GM23338 (cell line): Measurements from ENCODE around the gene PRM1. TPM values are rescaled to one million over a fixed set of nuclear protein-coding genes. Genes with fewer than 3 reads are reported as not detected.

ENCODE experiments used
- ATAC-seq: fragments of 200-7000 bp; cut with Tn5 transposase; 3 replicates; pipeline ENCODE4 v1.9.1; 2020
- DNase-seq: peaks from one replicate; pipeline ENCODE4 v3.0.0-alpha.2; 2015; ENCODE audit warnings: low spot score
- H2AFZ ChIP-seq: fragments of 200-600 bp; sonication (generic); 2 replicates; pipeline ENCODE4 v1.8.0; 2016; ENCODE audit warnings: antibody characterized with exemption, mild to moderate bottlenecking, moderate library complexity
- H3F3A ChIP-seq: fragments of 200-600 bp; sonication (generic); replicated peaks from 2 replicates; pipeline ENCODE4 v1.8.0; 2017; ENCODE audit warnings: antibody characterized with exemption, mixed run types, low read depth
- H3K27ac ChIP-seq: fragments of 200-600 bp; sonication (generic); 2 replicates; pipeline ENCODE4 v1.6.1; 2016; ENCODE audit warnings: low read depth
- H3K27me3 ChIP-seq: fragments of 200-600 bp; sonication (generic); 2 replicates; pipeline ENCODE4 v1.8.0; 2016; ENCODE audit warnings: mild to moderate bottlenecking, mixed run types, moderate library complexity; ENCODE audit not compliant: insufficient read depth
- H3K36me3 ChIP-seq: fragments of 200-600 bp; sonication (generic); 2 replicates; pipeline ENCODE4 v1.8.0; 2016; ENCODE audit warnings: mild to moderate bottlenecking; ENCODE audit not compliant: insufficient read depth
- H3K4me1 ChIP-seq: fragments of 200-600 bp; sonication (generic); 2 replicates; pipeline ENCODE4 v1.8.0; 2016; ENCODE audit warnings: mild to moderate bottlenecking, moderate library complexity; ENCODE audit not compliant: insufficient read depth
- H3K4me2 ChIP-seq: fragments of 200-600 bp; sonication (generic); 2 replicates; pipeline ENCODE4 v1.7.1; 2017; ENCODE audit warnings: mixed run types
- H3K4me3 ChIP-seq: fragments of 200-600 bp; sonication (generic); 2 replicates; pipeline ENCODE4 v1.6.1; 2016; ENCODE audit warnings: mixed run types
- H3K79me2 ChIP-seq: fragments of 200-600 bp; sonication (generic); replicated peaks from 2 replicates; pipeline ENCODE4 v1.8.0; 2017; ENCODE audit warnings: mild to moderate bottlenecking; ENCODE audit not compliant: insufficient read depth
- H3K9me2 ChIP-seq: fragments of 200-600 bp; sonication (generic); 2 replicates; pipeline ENCODE4 v1.8.0; 2017; ENCODE audit not compliant: insufficient read depth
- H4K20me1 ChIP-seq: fragments of 200-600 bp; sonication (generic); replicated peaks from 2 replicates; pipeline ENCODE4 v1.8.0; 2017; ENCODE audit warnings: mild to moderate bottlenecking; ENCODE audit not compliant: insufficient read depth
- H3K27ac Mint-ChIP-seq: 2 replicates; pipeline ENCODE4 v1.8.0; 2020; ENCODE audit warnings: inconsistent platforms, mild to moderate bottlenecking, moderate library complexity, mixed read lengths
- H3K27me3 Mint-ChIP-seq: 3 replicates; pipeline ENCODE4 v1.8.0; 2022; ENCODE audit warnings: low read depth, mild to moderate bottlenecking, moderate library complexity, mixed read lengths, inconsistent platforms; ENCODE audit not compliant: insufficient read depth, poor library complexity
- H3K36me3 Mint-ChIP-seq: 3 replicates; pipeline ENCODE4 v1.8.0; 2021; ENCODE audit warnings: low read depth, mild to moderate bottlenecking, inconsistent platforms, moderate library complexity, mixed read lengths
- H3K4me1 Mint-ChIP-seq: 3 replicates; pipeline ENCODE4 v1.8.0; 2020; ENCODE audit warnings: mild to moderate bottlenecking, inconsistent platforms, mixed read lengths
- H3K4me3 Mint-ChIP-seq: 3 replicates; pipeline ENCODE4 v1.8.0; 2021; ENCODE audit warnings: moderate library complexity, mild to moderate bottlenecking, inconsistent platforms, mixed read lengths
- H3K9me3 Mint-ChIP-seq: 3 replicates; pipeline ENCODE4 v1.8.0; 2020; ENCODE audit warnings: moderate library complexity, mild to moderate bottlenecking, inconsistent platforms, mixed read lengths
- CREB1 ChIP-seq: fragments of 250-450 bp; sonication (Bioruptor Pico); IDR thresholded peaks from 2 replicates; pipeline ENCODE4 v1.5.0; 2020; ENCODE audit warnings: low read depth, mild to moderate bottlenecking, moderate library complexity
- ETS1 ChIP-seq: IDR thresholded peaks from 2 replicates; pipeline ENCODE4 v1.6.1; 2016; ENCODE audit warnings: antibody characterized with exemption
- EZH2 ChIP-seq: fragments of 200-600 bp; sonication (generic); IDR thresholded peaks from one replicate; pipeline ENCODE4 v1.8.0; 2017; ENCODE audit warnings: antibody characterized with exemption, mild to moderate bottlenecking, low read depth; ENCODE audit not compliant: unreplicated experiment
- EZH2phosphoT487 ChIP-seq: fragments of 200-600 bp; sonication (generic); IDR thresholded peaks from one replicate; pipeline ENCODE4 v1.8.1; 2018; ENCODE audit warnings: antibody characterized with exemption; ENCODE audit not compliant: unreplicated experiment
- JUNB ChIP-seq: IDR thresholded peaks from one replicate; pipeline ENCODE4 v1.6.1; 2016; ENCODE audit warnings: antibody characterized with exemption; ENCODE audit not compliant: unreplicated experiment
- POLR2AphosphoS5 ChIP-seq: IDR thresholded peaks from 2 replicates; pipeline ENCODE4 v1.6.1; 2016; ENCODE audit warnings: antibody characterized with exemption, low read depth
- STAT1 ChIP-seq: IDR thresholded peaks from one replicate; pipeline ENCODE4 v1.6.1; 2016; ENCODE audit warnings: antibody characterized with exemption; ENCODE audit not compliant: unreplicated experiment
- ZNF462 ChIP-seq: fragments of 250-450 bp; sonication (Bioruptor Pico); IDR thresholded peaks from 2 replicates; pipeline ENCODE4 v1.5.0; 2020; ENCODE audit warnings: mild to moderate bottlenecking, moderate library complexity
- polyA plus RNA-seq: library from polyadenylated mRNA; unstranded; fragments of >200 nt; fragmentation: Nextera tagmentation; extraction: Ambion mirVana; gene quantifications from 2 replicates; pipeline ENCODE4 v1.2.1, GENCODE V29; 2016
- total RNA-seq: library from RNA; depleted of rRNA; stranded (reverse); fragments of >200 nt; shearing (Covaris generic); gene quantifications from 2 replicates; pipeline ENCODE4 v1.2.3, GENCODE V29; 2014
- TF ChIP-seq, protein P1 (sequence below), 2 experiments: fragments of 200-600 bp in 1 of 2; sonication (generic) in 1 of 2; conservative IDR thresholded peaks; 2 replicates each; pipeline versions ENCODE4 v1.5.1 to v1.6.1; 2016 to 2017; ENCODE audit warnings: antibody characterized with exemption in 2 of 2, low read depth in 2 of 2, mild to moderate bottlenecking in 2 of 2, moderate library complexity in 1 of 2

Gene PRM1
- total and polyA plus RNA-seq, 2 experiments from 2014 or later, result 1.2 TPM; not detected in 1

GRCh38 chr16:11292076-11292748 is 11.1 kb upstream of the PRM1 start:
- H3K27ac Mint-ChIP-seq, result no peak overlapping the region
- no peak overlapping the region for H3K4me3 ChIP-seq
- H3K4me2 ChIP-seq, result no peak overlapping the region
- H3K4me3 Mint-ChIP-seq, result no peak overlapping the region
- H3K4me1 ChIP-seq, result peaks cover 12% of the 10 kb centered on the region
- no peaks in the 10 kb centered on the region for H3K79me2 ChIP-seq
- no peaks in the 10 kb centered on the region for H3K36me3 ChIP-seq
- peaks cover 5% of the 10 kb centered on the region; the same call in 1 of the 2 replicates for H3F3A ChIP-seq
- no peak overlapping the region for H2AFZ ChIP-seq
- H3K36me3 Mint-ChIP-seq, result no peaks in the 10 kb centered on the region
- peaks cover 4% of the 10 kb centered on the region for H3K27me3 Mint-ChIP-seq
- no peaks in the 10 kb centered on the region for H4K20me1 ChIP-seq
- H3K27me3 ChIP-seq, result no peaks in the 10 kb centered on the region
- ATAC-seq (no peak), DNase-seq (no peak)
- H3K27ac ChIP-seq, result no peak overlapping the region
- H3K9me2 ChIP-seq, result no peaks in the 10 kb centered on the region
- TF ChIP-seq CREB1 (CRISPR knock-in tag) (no peak), EZH2 (no peak), STAT1 (no peak), ZNF462 (CRISPR knock-in tag) (no peak), ETS1 (no peak), JUNB (no peak), POLR2AphosphoS5 (no peak), EZH2phosphoT487 (no peak)
- TF ChIP-seq, protein P1, sequence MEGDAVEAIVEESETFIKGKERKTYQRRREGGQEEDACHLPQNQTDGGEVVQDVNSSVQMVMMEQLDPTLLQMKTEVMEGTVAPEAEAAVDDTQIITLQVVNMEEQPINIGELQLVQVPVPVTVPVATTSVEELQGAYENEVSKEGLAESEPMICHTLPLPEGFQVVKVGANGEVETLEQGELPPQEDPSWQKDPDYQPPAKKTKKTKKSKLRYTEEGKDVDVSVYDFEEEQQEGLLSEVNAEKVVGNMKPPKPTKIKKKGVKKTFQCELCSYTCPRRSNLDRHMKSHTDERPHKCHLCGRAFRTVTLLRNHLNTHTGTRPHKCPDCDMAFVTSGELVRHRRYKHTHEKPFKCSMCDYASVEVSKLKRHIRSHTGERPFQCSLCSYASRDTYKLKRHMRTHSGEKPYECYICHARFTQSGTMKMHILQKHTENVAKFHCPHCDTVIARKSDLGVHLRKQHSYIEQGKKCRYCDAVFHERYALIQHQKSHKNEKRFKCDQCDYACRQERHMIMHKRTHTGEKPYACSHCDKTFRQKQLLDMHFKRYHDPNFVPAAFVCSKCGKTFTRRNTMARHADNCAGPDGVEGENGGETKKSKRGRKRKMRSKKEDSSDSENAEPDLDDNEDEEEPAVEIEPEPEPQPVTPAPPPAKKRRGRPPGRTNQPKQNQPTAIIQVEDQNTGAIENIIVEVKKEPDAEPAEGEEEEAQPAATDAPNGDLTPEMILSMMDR (conservative IDR thresholded peaks at IDR 0.05; ENCODE audit: low read depth in 2 of 2), result no peak
- no peaks in the 10 kb centered on the region for H3K9me3 Mint-ChIP-seq
- peaks cover 24% of the 10 kb centered on the region for H3K4me1 Mint-ChIP-seq
